ENCODE results near the gene POLN. TPM values are rescaled to one million over a fixed set of nuclear protein-coding genes. Genes with fewer than 3 reads are reported as not detected.

Gene POLN
- total RNA-seq, 2 donors from 2014 or later = 3.8 to 15.2 TPM

GRCh38 chr4:2257361-2258081, 15.6 kb upstream of the POLN start:
- DNase-seq (ENCODE audit: low spot score) = no peak
- intact Hi-C loops (cut with DNase I) = no loop called here
- TF ChIP-seq CTCF (IDR thresholded peaks at IDR 0.05) (no peak), POLR2AphosphoS5 (IDR thresholded peaks at IDR 0.05) (no peak), POLR2A (IDR thresholded peaks at IDR 0.05) (no peak)
- Histone ChIP-seq H3K4me1 (replicated peaks) (peaks cover 47% of the 10 kb centered on the region), H3K4me3 (no peak overlapping the region), H3K27ac (peak overlapping the region; percentile 92 to 94), H3K36me3 (peaks cover 0 to 4% of the 10 kb centered on the region in 2 donors), H3K9me3 (no peaks in the 10 kb centered on the region), H3K27me3 (replicated peaks; ENCODE audit: insufficient read depth) (no peaks in the 10 kb centered on the region)
- WGBS = 69% methylated on average over 14 of the region's 14 CpGs

GRCh38 chr4:2256781-2257191, 14.9 kb upstream of the POLN start:
- TF ChIP-seq CTCF (IDR thresholded peaks at IDR 0.05) = no peak
- peak; percentile 81 for TF ChIP-seq POLR2AphosphoS5 (IDR thresholded peaks at IDR 0.05)
- no peaks in the 10 kb centered on the region for H3K27me3 ChIP-seq (replicated peaks; ENCODE audit: insufficient read depth)

GRCh38 chr4:2256156-2256731, 14.3 kb upstream of the POLN start:
- H3K4me3 ChIP-seq = no peak overlapping the region
- WGBS = 26% methylated on average over 8 of the region's 8 CpGs

More at GRCh38 chr4:2256781-2257191, 14.9 kb upstream of the POLN start:
- WGBS = 42% methylated on average over 12 of the region's 12 CpGs
- no peaks in the 10 kb centered on the region for H3K9me3 ChIP-seq
- no peak overlapping the region for H3K4me3 ChIP-seq
- peak; percentile 48 for DNase-seq (ENCODE audit: low spot score)
- H3K4me1 ChIP-seq (replicated peaks) = peaks cover 47% of the 10 kb centered on the region
- H3K36me3 ChIP-seq = peaks cover 0 to 4% of the 10 kb centered on the region in 2 donors
- intact Hi-C loops (cut with DNase I) = no loop called here
- peak overlapping the region; percentile 92 to 94 for H3K27ac ChIP-seq

GRCh38 chr4:2255501-2256155, 13.7 kb upstream of the POLN start:
- Histone ChIP-seq H3K27me3 (replicated peaks; ENCODE audit: insufficient read depth) (no peaks in the 10 kb centered on the region), H3K4me1 (replicated peaks) (peaks cover 47% of the 10 kb centered on the region), H3K27ac (peak overlapping the region; percentile 92 to 94), H3K9me3 (no peaks in the 10 kb centered on the region), H3K36me3 (peaks cover 0 to 10% of the 10 kb centered on the region in 2 donors), H3K4me3 (no peak overlapping the region)
- 24% methylated on average over 17 of the region's 18 CpGs for WGBS
- peak; percentile 52 for DNase-seq (ENCODE audit: low spot score)
- intact Hi-C loops (cut with DNase I) = no loop called here
- TF ChIP-seq POLR2A (IDR thresholded peaks at IDR 0.05) (no peak), POLR2AphosphoS5 (IDR thresholded peaks at IDR 0.05) (peak; percentile 49), CTCF (IDR thresholded peaks at IDR 0.05) (peak in 1 of 4 experiments; percentile 9)

More at GRCh38 chr4:2256156-2256731, 14.3 kb upstream of the POLN start:
- intact Hi-C loops (cut with DNase I) = no loop called here
- DNase-seq (ENCODE audit: low spot score) = peak; percentile 39
- TF ChIP-seq POLR2A (IDR thresholded peaks at IDR 0.05) (no peak), CTCF (IDR thresholded peaks at IDR 0.05) (no peak)
- H3K9me3 ChIP-seq = no peaks in the 10 kb centered on the region
- peaks cover 47% of the 10 kb centered on the region for H3K4me1 ChIP-seq (replicated peaks)
- no peaks in the 10 kb centered on the region for H3K27me3 ChIP-seq (replicated peaks; ENCODE audit: insufficient read depth)
- peak overlapping the region; percentile 92 to 94 for H3K27ac ChIP-seq
- peaks cover 0 to 8% of the 10 kb centered on the region in 2 donors for H3K36me3 ChIP-seq
